ENCODE data around the gene SPDEF. TPM values are rescaled to one million over a fixed set of nuclear protein-coding genes. Genes with fewer than 3 reads are reported as not detected.

The SPDEF gene
- total and polyA plus RNA-seq, 2 donors (not counting 1 experiment from before 2014, with no cell fraction given), result 0.10 TPM; not detected in 1

- no peaks in the 10 kb centered on the region for H3K4me1 Mint-ChIP-seq
- Histone ChIP-seq H3K4me2 (replicated peaks; ENCODE audit: low read depth, low read length, poor library complexity, severe bottlenecking) (no peak overlapping the region), H3K27ac (ENCODE audit: low read length in 2 of 2) (no peak overlapping the region), H3K79me2 (ENCODE audit: control insufficient read depth, insufficient read depth, low read length) (no peaks in the 10 kb centered on the region), H3K4me1 (ENCODE audit: control insufficient read depth in 2 of 2, insufficient read depth in 2 of 2, low read length in 2 of 2) (no peaks in the 10 kb centered on the region), H3K27me3 (replicated peaks in 1 of 4; ENCODE audit: control extremely low read depth in 1 of 4, control insufficient read depth in 3 of 4, insufficient read depth in 4 of 4, low read length in 3 of 4) (no peaks in the 10 kb centered on the region), H3K9me3 (ENCODE audit: control extremely low read depth in 1 of 3, control insufficient read depth in 2 of 3, insufficient read depth in 1 of 3, low read length in 2 of 3) (no peaks in the 10 kb centered on the region), H2AFZ (ENCODE audit: insufficient read depth, low read depth, low read length, poor library complexity, severe bottlenecking) (no peak overlapping the region), H3K4me3 (ENCODE audit: control extremely low read depth in 1 of 5, extremely low read depth in 1 of 5, insufficient read depth in 1 of 5, low read depth in 2 of 5, low read length in 4 of 5) (no peak overlapping the region), H3K36me3 (replicated peaks in 1 of 2; ENCODE audit: control extremely low read depth in 1 of 2, control insufficient read depth in 1 of 2, extremely low read depth in 1 of 2, insufficient read depth in 2 of 2, low read length in 1 of 2) (no peaks in the 10 kb centered on the region), H3K9ac (ENCODE audit: low read length) (no peak overlapping the region), H4K20me1 (ENCODE audit: control insufficient read depth, insufficient read depth, low read length, poor library complexity, severe bottlenecking) (no peaks in the 10 kb centered on the region)
- H3K4me3 Mint-ChIP-seq, result no peak overlapping the region
- ChIA-PET CTCF (no interaction called here), POLR2A (no interaction called here)
- intact Hi-C loops (cut with micrococcal nuclease), result no loop called here
- 99% methylated on average over 10 of the region's 14 CpGs for WGBS (ENCODE audit: insufficient coverage)
- H3K27ac Mint-ChIP-seq, result no peak overlapping the region
- no peaks in the 10 kb centered on the region for H3K9me3 Mint-ChIP-seq (ENCODE audit: insufficient read depth)
- TF ChIP-seq CTCF (IDR thresholded peaks at IDR 0.05), result no peak
- no peak for TF ChIP-seq EZH2 (IDR thresholded peaks at IDR 0.05; ENCODE audit: borderline replicate concordance, insufficient read depth, low read depth, low read length, poor library complexity, severe bottlenecking)
- H3K27me3 Mint-ChIP-seq, result no peaks in the 10 kb centered on the region
- no peak for DNase-seq
- ATAC-seq (ENCODE audit: low read depth), result no peak
Observed at GRCh38 chr6:34539181-34539580, 16.9 kb downstream of the SPDEF start.

GRCh38 chr6:34538581-34538980 is 17.5 kb downstream of the SPDEF start:
- CTCF ChIA-PET, result no interaction called here
- intact Hi-C loops (cut with micrococcal nuclease), result no loop called here
- H3K4me1 ChIP-seq (ENCODE audit: control insufficient read depth in 2 of 2, insufficient read depth in 2 of 2, low read length in 2 of 2), result no peaks in the 10 kb centered on the region
- H3K4me3 Mint-ChIP-seq, result no peak overlapping the region
- no peak overlapping the region for H3K9ac ChIP-seq (ENCODE audit: low read length)
- H3K79me2 ChIP-seq (ENCODE audit: control insufficient read depth, insufficient read depth, low read length), result no peaks in the 10 kb centered on the region
- no peaks in the 10 kb centered on the region for H4K20me1 ChIP-seq (ENCODE audit: control insufficient read depth, insufficient read depth, low read length, poor library complexity, severe bottlenecking)
- POLR2A ChIA-PET, result no interaction called here
- H3K27me3 ChIP-seq (replicated peaks in 1 of 4; ENCODE audit: control extremely low read depth in 1 of 4, control insufficient read depth in 3 of 4, insufficient read depth in 4 of 4, low read length in 3 of 4), result no peaks in the 10 kb centered on the region
- 94% methylated on average over 4 of the region's 6 CpGs for WGBS (ENCODE audit: insufficient coverage)
- H2AFZ ChIP-seq (ENCODE audit: insufficient read depth, low read depth, low read length, poor library complexity, severe bottlenecking), result no peak overlapping the region
- H3K27ac Mint-ChIP-seq, result no peak overlapping the region
- no peaks in the 10 kb centered on the region for H3K4me1 Mint-ChIP-seq
- no peak for DNase-seq
- no peak overlapping the region for H3K27ac ChIP-seq (ENCODE audit: low read length in 2 of 2)
- no peak for TF ChIP-seq CTCF (IDR thresholded peaks at IDR 0.05)
- no peak for TF ChIP-seq EZH2 (IDR thresholded peaks at IDR 0.05; ENCODE audit: borderline replicate concordance, insufficient read depth, low read depth, low read length, poor library complexity, severe bottlenecking)
- no peak overlapping the region for H3K4me3 ChIP-seq (ENCODE audit: control extremely low read depth in 1 of 5, extremely low read depth in 1 of 5, insufficient read depth in 1 of 5, low read depth in 2 of 5, low read length in 4 of 5)
- no peak overlapping the region for H3K4me2 ChIP-seq (replicated peaks; ENCODE audit: low read depth, low read length, poor library complexity, severe bottlenecking)
- H3K36me3 ChIP-seq (replicated peaks in 1 of 2; ENCODE audit: control extremely low read depth in 1 of 2, control insufficient read depth in 1 of 2, extremely low read depth in 1 of 2, insufficient read depth in 2 of 2, low read length in 1 of 2), result no peaks in the 10 kb centered on the region
- H3K9me3 Mint-ChIP-seq (ENCODE audit: insufficient read depth), result no peaks in the 10 kb centered on the region
- no peaks in the 10 kb centered on the region for H3K27me3 Mint-ChIP-seq
- no peak for ATAC-seq (ENCODE audit: low read depth)
- H3K9me3 ChIP-seq (ENCODE audit: control extremely low read depth in 1 of 3, control insufficient read depth in 2 of 3, insufficient read depth in 1 of 3, low read length in 2 of 3), result no peaks in the 10 kb centered on the region

Measured in B cell (primary cell).